GM18526 (cell line): Measurements from ENCODE around the gene TINAGL1.

Experiments used
- POLR2A ChIP-seq: IDR thresholded peaks from 3 replicates; pipeline ENCODE4 v1.6.1; 2011; ENCODE audit not compliant: insufficient read length; ENCODE audit errors: extremely low read depth

Gene TINAGL1

GRCh38 chr1:31624731-31625514 lies 48.6 kb downstream of the TINAGL1 start:
- no peak for TF ChIP-seq POLR2A

GRCh38 chr1:31625561-31626222 lies 49.4 kb downstream of the TINAGL1 start:
- TF ChIP-seq POLR2A = no peak

GRCh38 chr1:31626223-31627207 lies 50.2 kb downstream of the TINAGL1 start:
- no peak for TF ChIP-seq POLR2A

GRCh38 chr1:31627301-31627929 lies 51.1 kb downstream of the TINAGL1 start:
- no peak for TF ChIP-seq POLR2A

- no peak for TF ChIP-seq POLR2A
These were observed 51.7 kb downstream of the TINAGL1 start for GRCh38 chr1:31627930-31628559.

- no peak for TF ChIP-seq POLR2A
These were observed 52.7 kb downstream of the TINAGL1 start for GRCh38 chr1:31628931-31629556.

GRCh38 chr1:31632649-31633048 lies 56.3 kb downstream of the TINAGL1 start:
- TF ChIP-seq POLR2A = no peak

- no peak for TF ChIP-seq POLR2A
These were observed 56.8 kb downstream of the TINAGL1 start for GRCh38 chr1:31633117-31633516.
